HG02870 (cell line): ENCODE measurements around the gene CCDC24.
A peak's percentile ranks its signal among the peaks of the same experiment; 100 is the strongest.

Experiments used
- ATAC-seq: cut with Tn5 transposase; IDR thresholded peaks from one replicate; pipeline ENCODE4 v1.9.1; 2021; ENCODE audit warnings: mild to moderate bottlenecking, moderate library complexity; ENCODE audit not compliant: unreplicated experiment

CCDC24 gene

DNA sequence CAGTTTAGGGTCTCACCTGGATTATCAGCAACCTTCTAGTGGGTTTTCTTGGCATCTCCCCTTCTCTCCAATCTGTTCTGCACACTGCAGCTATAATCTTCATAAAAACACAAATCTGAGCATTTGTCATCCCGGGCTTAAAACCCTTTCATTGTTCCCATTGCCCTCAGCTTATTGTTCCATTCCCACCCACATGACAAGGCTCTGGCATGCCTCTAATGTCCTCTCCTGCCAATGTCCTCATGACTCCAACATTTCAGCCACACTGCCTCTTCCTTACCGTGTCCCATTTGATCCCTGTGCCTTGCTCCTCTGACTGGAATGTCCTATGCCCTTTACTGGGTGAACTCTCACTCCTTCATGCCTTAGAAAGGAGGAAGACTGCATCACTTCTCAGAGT, 29.1 kb upstream of the CCDC24 start:
- no peak for ATAC-seq

- no peak for ATAC-seq
Observed at GRCh38 chr1:43963006-43963405, 28.4 kb upstream of the CCDC24 start.

DNA sequence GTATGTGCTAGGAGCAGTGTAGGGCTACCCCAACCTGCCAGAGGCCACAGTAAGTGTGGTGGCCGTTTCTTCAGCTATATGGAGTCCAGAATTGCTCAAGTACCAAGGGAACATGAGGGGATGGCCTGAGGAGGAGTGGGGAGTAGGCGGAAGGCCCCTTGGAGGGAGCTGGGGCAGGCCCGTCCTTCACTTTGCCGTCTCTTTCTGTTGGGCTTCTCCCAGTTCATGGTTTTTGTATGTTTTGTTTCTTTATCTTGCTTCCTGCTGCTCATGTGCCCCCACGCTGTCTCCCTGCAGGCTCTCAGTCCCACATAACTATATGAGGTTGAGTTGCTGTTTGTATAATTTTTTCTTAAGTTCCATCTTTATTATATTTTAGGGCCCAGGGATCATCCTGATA, 27.5 kb upstream of the CCDC24 start:
- no peak for ATAC-seq

DNA sequence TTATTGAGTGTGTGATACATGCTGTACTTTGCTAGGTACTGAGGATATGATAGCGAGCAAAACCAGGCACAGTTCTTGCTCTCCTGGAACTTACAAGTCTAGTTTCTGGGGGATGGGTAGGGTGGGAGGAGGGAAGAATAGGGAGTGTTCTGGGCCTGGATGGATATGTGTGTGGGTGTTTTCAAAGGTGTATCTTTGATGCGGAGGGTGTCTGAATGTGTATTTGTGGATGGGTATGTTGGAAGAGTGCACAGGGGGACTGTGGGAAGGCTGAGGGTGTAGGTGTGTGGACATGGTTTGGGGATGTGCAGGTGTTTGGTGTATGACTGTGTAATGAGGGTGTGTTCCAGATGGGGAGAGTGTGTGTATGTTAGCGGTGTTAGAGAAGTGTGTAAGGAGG, 26.1 kb upstream of the CCDC24 start:
- ATAC-seq: no peak

- ATAC-seq: no peak
Observed at GRCh38 chr1:43968348-43968948, 23.0 kb upstream of the CCDC24 start.

DNA sequence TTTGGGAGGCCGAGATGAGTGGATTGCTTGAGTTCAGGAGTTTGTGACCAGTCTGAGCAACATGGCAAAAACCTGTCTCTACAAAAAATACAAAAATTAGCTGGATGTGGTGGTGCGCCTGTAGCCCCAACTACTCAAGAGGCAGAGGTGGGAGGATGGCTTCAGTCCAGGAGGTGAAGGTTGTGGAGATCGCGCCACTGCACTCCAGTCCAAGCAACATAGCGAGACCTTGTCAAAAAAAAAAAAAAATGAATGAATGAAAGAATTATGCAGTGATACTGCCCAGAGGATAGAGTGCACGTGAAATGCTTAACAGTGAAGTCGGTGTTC, 22.0 kb upstream of the CCDC24 start:
- no peak for ATAC-seq

- peak; percentile 74 for ATAC-seq
Observed at GRCh38 chr1:43969746-43970466, 21.5 kb upstream of the CCDC24 start, which contains the start of gene DPH2. Gene DPH2 (plus strand): TSS chr1:43970010. CDS start chr1:43970176, 166 bp downstream.

- ATAC-seq: no peak
Observed at GRCh38 chr1:43970502-43970901, 20.9 kb upstream of the CCDC24 start.

DNA sequence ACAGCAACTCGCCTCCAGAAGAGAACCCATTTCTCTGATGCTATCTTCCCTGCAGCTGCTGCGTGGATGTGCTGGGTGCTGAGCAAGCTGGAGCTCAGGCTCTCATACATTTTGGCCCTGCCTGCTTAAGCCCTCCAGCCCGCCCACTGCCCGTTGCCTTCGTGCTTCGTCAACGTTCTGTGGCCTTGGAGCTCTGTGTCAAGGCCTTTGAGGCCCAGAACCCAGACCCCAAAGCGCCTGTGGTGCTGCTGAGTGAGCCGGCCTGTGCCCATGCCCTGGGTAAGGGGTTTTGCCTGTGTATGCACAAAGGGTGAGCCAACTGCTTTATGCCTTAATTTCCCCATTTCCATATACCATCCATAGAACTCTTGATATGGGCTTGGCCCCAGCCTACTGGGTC, 20.5 kb upstream of the CCDC24 start:
- no peak for ATAC-seq

DNA sequence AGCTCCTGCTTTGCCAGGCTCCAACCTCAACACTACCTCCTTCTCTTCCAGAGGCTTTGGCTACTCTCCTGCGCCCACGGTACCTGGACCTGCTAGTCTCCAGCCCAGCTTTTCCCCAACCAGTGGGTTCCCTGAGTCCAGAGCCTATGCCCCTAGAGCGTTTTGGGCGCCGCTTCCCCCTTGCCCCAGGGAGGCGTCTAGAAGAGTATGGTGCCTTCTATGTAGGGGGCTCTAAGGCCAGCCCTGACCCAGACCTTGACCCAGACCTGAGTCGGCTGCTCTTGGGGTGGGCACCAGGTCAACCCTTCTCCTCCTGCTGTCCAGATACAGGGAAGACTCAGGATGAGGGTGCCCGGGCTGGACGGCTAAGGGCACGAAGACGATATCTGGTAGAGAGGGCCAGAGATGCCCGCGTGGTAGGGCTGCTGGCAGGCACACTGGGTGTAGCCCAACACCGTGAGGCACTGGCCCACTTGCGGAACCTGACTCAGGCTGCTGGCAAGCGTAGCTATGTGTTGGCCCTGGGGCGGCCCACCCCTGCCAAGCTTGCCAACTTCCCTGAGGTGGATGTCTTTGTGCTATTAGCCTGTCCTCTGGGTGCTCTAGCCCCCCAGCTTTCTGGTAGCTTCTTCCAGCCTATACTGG, 19.9 kb upstream of the CCDC24 start:
- ATAC-seq: no peak

DNA sequence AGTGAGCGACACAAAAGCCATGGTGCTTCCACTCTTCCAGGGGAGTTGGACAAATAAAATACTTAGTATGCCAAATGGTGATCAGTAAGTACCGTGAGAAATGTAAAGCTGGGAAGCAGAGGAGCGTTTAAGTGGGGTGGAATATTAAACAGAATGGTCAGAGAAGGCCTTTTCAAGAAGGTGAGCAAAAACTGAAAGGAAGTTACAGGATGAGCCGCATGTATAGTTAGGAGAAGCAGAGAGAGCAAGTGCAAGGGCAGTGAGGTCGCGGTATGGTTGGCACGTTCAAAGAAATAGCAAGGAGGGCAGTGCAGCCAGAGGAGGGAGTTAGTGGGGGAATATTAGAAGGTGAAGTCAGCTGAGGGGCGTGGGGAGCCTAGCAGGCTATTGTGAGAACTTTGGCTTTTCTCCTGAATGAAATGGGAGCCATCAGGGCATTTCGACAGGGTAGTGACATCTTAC, 17.4 kb upstream of the CCDC24 start:
- ATAC-seq: no peak

- ATAC-seq: peak; percentile 61
Observed at GRCh38 chr1:43974443-43975248, 16.8 kb upstream of the CCDC24 start, which contains the start of gene ATP6V0B. Gene ATP6V0B (plus strand): TSS chr1:43974960. CDS start chr1:43975041, 81 bp downstream.

DNA sequence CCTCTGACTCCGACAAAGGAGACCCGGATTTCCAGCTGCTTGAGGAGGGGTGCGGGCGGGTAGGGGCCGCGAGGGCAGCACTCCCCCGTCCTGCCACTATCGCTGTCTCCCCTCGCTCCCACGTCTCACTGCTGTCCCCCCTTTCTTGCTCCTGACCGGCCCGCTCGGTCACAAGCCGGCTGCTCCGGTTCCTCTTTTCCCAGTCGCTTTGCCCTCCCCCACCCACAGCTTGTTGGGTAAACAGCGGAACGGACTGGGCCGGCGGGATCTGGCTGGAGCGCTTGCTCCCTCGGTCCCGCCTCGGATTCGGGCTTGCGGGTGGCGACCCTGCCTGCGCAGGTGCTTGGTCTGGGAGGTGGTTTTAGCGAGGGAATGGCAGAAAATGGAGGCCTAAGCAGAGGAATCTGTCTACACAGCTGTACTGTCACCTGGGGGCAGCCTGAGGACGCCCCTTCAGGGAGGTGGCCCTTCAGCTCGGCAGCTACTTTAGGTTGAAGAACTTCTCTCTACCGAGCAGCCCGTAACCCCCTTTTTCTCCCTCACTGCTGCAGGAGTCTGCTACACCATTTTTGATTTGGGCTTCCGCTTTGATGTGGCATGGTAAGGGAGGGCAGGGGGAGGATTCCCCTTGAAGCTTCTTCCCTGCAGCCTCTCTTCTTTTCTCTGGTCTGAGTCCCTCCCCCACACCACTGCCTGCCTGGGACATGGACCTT, 16.0 kb upstream of the CCDC24 start:
- no peak for ATAC-seq

DNA sequence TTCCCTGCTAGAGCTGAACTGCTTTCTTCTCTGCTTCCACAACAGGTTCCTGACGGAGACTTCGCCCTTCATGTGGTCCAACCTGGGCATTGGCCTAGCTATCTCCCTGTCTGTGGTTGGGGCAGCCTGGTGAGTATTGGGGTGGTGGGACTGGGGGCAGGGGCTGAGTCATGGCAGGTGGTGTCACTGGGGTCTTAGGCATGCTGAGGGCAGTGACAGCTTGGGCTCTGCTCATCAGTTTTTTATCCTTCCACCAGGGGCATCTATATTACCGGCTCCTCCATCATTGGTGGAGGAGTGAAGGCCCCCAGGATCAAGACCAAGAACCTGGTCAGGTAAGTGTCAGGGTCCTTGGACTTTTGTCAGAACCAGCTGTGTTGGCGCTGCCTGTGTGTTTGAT, 15.4 kb upstream of the CCDC24 start:
- ATAC-seq: no peak

- no peak for ATAC-seq
Observed at GRCh38 chr1:43976890-43977289, 14.5 kb upstream of the CCDC24 start.

DNA sequence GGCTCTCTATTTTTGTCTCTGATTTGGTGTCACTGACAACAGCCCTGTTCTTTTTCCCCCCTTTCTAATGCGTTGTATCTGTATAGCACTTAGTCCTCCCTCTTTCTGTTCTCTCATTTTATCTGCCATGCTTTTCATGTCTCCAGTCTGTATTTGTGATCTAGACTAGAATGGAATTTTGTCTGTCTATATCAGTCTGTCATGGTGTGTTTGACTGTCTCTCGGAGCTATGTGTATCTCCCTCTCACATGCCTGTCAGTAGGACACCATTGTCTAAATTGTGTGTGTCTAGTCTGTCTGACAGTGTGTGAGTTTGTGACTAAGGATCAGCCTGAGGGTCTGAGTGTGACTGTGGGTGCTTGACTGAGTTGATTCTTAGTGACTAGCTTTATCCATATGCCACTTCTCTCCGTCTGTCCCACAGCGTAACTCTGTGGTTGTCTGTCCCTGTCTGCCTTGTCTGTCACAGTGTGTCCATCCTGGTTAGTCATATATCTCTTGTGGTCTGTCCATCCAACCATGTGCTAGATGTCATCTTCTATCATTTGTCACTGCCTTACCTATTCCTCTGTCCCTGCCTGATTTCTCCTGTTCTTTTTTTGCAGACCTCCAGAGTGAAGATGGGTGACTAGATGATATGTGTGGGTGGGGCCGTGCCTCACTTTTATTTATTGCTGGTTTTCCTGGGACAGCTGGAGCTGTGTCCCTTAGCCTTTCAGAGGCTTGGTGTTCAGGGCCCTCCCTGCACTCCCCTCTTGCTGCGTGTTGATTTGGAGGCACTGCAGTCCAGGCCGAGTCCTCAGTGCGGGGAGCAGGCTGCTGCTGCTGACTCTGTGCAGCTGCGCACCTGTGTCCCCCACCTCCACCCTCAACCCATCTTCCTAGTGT, 13.8 kb upstream of the CCDC24 start:
- no peak for ATAC-seq

- ATAC-seq: no peak
Observed at GRCh38 chr1:43978264-43978550, 13.2 kb upstream of the CCDC24 start.

DNA sequence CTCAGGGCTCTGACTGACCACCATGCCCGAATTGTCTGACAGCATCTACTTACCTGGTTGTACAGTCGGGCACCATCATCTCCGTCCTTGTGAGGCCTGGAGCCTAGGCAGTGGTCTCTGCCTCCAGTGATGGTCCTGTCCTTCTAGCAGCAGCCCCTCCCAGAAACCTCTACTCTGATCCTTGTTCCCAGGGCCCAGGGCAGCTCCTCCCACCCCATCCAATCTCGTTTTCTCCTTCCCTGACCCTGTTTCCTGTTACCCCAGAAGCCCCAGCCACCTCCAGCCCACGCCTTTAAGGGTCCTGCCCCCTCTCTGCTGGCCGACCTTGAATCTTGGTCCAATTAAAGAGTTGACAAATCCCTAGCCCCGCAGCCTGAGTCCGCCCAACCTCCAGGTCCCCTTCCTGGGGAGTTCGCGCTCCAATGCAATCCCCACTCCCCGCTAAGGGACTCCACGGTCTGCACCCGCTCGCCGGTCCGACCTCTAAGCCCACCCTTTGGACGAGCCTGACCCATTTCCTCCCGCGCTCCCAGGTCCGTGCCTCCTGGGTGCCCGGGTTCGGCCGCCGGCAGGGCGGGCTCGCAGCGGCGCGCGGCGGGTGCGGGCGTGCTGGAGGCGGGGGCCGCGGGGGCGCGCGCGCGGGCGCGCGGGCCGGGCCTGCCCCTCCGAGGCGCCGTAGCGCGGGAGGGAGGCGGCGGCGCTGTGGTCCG, 12.7 kb upstream of the CCDC24 start, which contains the start of gene B4GALT2:
Gene B4GALT2, plus strand, starts transcription at position 660 of the 710 bp plus-strand sequence. CDS start 1,951 bp downstream, outside the sequence.
- ATAC-seq: no peak

- ATAC-seq: no peak
Observed at GRCh38 chr1:43979261-43979527, 12.2 kb upstream of the CCDC24 start.
